Measurements from ENCODE around the gene DDX27.
A peak's percentile ranks its signal among the peaks of the same experiment; 100 is the strongest.
"Not testable (repeated sequence)": the region's sequence is repeated elsewhere in the genome, so short reads cannot be mapped to it uniquely, and the experiment has no call there.

The DDX27 gene

GRCh38 chr20:49219091-49219923 lies at the start of gene DDX27:
Gene DDX27 (plus strand): TSS chr20:49219416. CDS start chr20:49219449, 33 bp downstream.
- DNase-seq (ENCODE audit: low spot score): peak; percentile 99

GRCh38 chr20:49169547-49169946 lies 49.7 kb upstream of the DDX27 start:
- no peak for DNase-seq (ENCODE audit: low spot score)

GRCh38 chr20:49170714-49171113 lies 48.5 kb upstream of the DDX27 start:
- DNase-seq (ENCODE audit: low spot score): no peak

- DNase-seq (ENCODE audit: low spot score): no peak
Measured at GRCh38 chr20:49171909-49172308, 47.3 kb upstream of the DDX27 start.

- no peak for DNase-seq (ENCODE audit: low spot score)
Measured at GRCh38 chr20:49172413-49172812, 46.8 kb upstream of the DDX27 start.

- DNase-seq (ENCODE audit: low spot score): no peak
Measured at GRCh38 chr20:49174183-49174582, 45.0 kb upstream of the DDX27 start.

GRCh38 chr20:49179368-49180277 lies 39.6 kb upstream of the DDX27 start:
- DNase-seq (ENCODE audit: low spot score): no peak

GRCh38 chr20:49181265-49181877 lies 37.8 kb upstream of the DDX27 start:
- DNase-seq (ENCODE audit: low spot score): no peak

- no peak for DNase-seq (ENCODE audit: low spot score)
Measured at GRCh38 chr20:49183444-49183843, 35.8 kb upstream of the DDX27 start.

- DNase-seq (ENCODE audit: low spot score): not testable (repeated sequence)
Measured at GRCh38 chr20:49184084-49184501, 35.1 kb upstream of the DDX27 start.

GRCh38 chr20:49184691-49185070 lies 34.5 kb upstream of the DDX27 start:
- no peak for DNase-seq (ENCODE audit: low spot score)

GRCh38 chr20:49185071-49185761 lies 34.0 kb upstream of the DDX27 start:
- DNase-seq (ENCODE audit: low spot score): no peak

- peak; percentile 76 for DNase-seq (ENCODE audit: low spot score)
Measured at GRCh38 chr20:49186535-49187329, 32.5 kb upstream of the DDX27 start.

- DNase-seq (ENCODE audit: low spot score): peak; percentile 44
Measured at GRCh38 chr20:49187330-49187850, 31.8 kb upstream of the DDX27 start.

GRCh38 chr20:49187851-49188641 lies 31.2 kb upstream of the DDX27 start, which contains the start of gene STAU1:
Gene STAU1 (minus strand): TSS chr20:49188334. CDS start chr20:49166201, 22,133 bp downstream.
- peak; percentile 97 for DNase-seq (ENCODE audit: low spot score)

- DNase-seq (ENCODE audit: low spot score): not testable (repeated sequence)
Measured at GRCh38 chr20:49192944-49193518, 26.2 kb upstream of the DDX27 start.

- DNase-seq (ENCODE audit: low spot score): no peak
Measured at GRCh38 chr20:49199729-49200293, 19.4 kb upstream of the DDX27 start.

- DNase-seq (ENCODE audit: low spot score): no peak
Measured at GRCh38 chr20:49203011-49203410, 16.2 kb upstream of the DDX27 start.

GRCh38 chr20:49203746-49204145 lies 15.5 kb upstream of the DDX27 start:
- DNase-seq (ENCODE audit: low spot score): no peak
